HG03558 (cell line): Measurements from ENCODE around the gene TOX2.

ENCODE experiments used
- ATAC-seq: cut with Tn5 transposase; IDR thresholded peaks from one replicate; pipeline ENCODE4 v1.9.1; 2021; ENCODE audit warnings: moderate number of reproducible peaks; ENCODE audit not compliant: unreplicated experiment; ENCODE audit errors: extremely low read depth

TOX2 gene

DNA sequence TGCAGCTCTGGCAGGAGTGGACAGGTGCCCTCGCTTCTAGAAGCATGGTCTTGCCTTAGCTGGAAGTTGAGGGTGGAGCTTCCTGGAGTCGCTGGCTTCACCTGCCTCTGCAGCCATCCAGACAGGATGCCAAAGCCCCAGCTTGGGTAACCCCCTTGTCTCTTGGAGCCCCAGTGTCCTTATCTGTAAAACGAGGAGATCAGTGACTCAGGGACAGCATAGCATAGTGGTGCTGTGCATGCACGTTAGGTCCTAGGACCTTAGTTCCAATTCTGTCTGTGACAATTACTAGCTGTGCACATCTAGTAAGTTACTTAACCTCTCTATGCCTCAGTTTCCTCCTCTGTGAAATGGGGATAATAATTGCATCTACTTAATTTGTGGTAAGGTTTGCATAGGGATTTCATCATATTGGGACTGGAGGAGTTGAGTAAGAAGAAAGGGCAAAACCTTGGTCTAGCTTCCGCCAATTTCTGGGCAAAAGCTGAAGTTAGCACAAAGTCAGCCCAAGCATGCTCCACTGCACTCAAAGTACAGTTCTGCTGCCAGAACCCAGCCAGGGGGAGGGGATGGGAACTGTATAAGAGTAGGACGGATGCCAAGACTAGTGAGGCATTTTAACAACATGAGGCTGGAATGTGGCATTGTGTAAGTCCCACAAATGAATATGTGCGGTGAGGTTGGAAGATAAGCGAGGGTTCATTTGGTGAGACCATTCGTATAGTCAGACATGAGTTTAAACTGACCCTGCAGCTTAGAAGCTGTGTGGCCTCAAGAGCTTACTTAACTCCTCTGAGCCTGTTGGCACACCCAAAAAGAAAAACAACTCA is 24.5 kb downstream of the TOX2 start:
- no peak for ATAC-seq

DNA sequence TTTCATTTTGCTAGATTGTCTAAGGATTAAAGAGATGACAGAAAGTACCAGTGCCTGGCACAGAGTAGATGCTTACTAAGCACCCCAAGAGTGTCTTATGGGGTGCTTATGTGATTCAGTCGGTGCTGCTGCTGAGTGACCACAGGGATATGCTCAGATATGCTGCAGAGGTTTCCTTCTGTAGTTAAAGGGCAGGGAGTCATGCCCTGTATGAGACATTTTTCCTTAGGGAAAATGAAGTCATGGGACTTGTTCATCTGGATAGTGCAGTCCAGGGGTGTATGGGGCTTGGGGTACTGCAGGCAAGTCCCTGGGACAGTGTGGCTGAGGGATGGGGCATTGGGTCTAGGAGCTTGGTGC is 25.1 kb downstream of the TOX2 start:
- ATAC-seq = no peak

DNA sequence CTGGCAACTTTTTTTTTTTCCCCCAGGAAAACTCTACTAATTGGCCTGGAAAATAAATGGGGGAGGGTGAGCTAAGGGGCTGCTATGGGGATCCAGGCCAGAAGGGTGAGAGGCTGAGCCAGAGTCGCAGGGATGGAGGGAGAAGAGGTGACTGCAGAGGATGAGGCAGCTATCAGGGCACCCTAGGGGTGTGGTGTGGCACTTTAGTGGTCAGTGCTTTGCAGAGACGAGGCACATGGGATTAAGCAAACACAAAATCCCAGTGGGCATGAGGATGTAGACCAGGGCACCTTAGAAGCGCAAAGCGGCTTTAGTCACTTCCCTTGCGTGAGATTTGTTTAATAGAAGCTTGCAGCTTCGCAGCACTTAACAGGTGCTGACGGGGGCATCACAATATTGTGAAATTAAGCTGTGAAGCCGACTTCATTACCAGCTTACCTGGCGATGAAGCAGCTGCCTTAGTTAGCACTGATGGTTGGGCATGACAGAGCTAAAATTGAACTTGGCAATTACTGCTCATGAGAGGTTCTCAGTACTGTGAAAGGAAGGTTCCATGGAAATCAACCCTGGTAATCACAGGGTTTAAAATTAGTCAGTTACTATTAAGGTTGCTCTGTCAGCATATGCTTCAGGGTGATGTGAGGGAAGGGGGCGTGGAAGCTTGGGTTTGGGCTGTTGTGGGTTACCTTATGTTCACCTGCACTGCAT is 26.0 kb downstream of the TOX2 start:
- ATAC-seq = no peak

DNA sequence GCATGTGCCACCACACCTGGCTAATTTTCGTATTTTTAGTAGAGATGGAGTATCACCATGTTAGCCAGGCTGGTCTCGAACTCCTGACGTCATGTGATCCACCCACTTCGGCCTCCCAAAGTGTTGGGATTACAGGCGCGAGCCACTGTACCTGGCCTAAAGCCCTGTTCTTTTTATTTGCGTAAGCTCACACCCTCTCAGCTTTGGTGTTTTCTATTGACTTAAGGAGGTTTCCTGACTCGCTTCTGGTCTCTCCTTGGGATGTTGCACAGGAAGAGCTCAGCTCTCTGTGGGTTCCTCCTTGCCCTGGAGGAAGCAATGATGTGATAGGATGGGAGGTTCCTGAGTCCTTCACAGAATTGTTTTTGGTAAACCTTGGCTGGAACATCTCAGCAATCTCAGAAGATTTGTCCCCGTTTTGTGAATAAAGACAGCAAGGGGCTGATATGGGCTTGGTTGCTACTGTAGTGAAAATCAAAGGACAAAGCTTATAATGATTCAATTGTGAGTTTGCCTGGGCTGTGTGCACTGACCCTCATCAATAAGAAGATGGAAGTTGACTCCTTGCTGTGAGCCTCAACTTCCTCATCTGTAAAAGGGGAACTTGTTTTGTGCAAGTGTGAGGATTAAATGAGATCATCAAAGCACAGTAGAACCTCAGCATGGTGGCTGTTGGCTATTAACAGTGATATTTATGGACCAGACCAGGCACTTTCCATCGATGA is 27.0 kb downstream of the TOX2 start:
- ATAC-seq = no peak

DNA sequence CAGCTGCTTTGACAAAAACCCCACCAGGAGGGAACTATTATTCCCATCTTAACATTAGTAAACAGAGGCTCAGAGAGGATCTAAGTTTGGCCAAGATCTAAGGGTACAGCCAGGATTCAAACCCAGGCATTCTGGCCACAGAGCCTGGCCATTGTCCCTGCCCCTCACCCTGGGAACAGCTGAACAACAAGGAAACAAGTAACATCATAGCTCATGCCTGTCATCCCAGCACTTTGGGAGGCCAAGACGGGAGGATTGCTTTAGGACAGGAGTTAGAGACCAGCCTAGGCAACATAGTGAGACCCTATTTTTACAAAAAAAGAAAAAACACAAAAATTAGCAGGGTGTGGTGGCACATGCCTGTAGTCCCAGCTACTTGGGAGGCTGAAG is 27.5 kb downstream of the TOX2 start:
- no peak for ATAC-seq

DNA sequence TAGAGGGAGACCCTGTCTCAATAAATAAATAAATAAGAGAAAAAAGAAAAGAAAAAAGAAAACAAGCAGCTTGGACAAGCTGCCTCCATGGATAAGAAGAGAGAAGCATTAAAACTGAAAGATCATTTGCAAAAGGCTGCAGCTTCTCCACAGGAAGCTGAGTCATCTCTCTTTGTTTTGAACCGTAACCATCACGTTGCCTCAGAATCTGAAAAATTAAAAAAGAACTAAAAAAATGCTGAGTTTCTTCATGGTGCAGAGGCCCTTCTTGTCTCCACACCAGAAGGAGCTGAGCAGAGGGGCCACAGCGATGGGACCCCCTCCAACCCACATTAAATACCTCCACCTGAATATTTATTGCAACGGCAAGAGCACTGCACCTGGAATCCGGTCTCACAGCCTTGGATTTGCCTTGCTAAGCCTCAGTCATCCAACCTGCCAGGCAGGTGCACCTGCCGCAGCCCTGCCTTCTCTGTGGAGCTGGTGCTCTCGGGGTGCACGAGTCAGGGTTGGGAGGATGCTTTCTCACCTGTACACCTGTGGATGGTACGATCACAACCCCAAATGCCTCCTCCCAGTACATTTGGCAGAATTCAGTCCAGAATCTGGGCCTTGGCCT is 28.1 kb downstream of the TOX2 start:
- ATAC-seq = no peak

DNA sequence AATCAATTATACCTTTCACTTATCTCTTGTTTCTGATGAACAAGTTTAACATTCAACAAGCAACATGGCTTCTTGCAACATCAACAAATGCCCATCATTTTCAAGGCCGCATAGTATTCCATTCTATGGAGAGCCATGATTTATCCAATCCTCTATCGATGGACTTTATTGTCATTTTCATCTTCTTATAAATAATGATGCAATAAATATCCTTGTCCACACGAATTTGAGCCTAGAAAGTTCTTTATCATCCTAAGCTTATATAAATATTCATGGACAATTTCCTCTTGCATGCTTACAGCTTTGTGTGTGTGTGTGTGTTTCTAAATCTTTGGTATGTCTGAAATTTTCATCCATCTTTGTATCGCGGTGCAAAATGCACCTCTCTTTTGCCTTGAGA is 29.1 kb downstream of the TOX2 start:
- ATAC-seq = no peak

DNA sequence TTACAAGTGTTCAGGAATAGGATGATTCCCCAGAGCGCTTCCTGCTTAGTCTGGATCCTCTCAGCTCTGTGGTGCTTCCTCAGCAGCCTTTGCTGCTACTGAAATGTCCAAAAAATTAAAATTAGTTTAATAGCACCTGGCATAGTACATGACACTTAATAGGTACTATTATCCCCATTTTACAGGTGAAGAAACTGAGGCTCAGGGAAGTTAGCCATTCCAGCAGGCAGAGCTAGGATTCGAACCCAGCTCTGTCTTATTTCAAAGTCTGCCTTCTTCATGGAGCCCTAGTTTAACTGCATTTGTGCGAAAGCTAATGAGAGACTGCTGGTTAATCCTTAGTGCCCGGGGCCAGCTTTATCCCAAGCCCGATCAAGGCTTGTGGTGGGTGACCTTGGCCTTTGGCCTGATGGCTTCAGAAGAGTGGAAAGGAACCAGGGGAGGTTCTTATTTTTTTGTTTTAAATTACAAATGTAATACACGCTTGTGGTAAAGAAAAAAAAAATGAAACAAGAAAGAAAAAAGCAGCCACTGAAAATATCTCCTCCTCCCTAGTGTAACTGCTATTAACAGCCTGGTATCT is 30.1 kb downstream of the TOX2 start:
- no peak for ATAC-seq

DNA sequence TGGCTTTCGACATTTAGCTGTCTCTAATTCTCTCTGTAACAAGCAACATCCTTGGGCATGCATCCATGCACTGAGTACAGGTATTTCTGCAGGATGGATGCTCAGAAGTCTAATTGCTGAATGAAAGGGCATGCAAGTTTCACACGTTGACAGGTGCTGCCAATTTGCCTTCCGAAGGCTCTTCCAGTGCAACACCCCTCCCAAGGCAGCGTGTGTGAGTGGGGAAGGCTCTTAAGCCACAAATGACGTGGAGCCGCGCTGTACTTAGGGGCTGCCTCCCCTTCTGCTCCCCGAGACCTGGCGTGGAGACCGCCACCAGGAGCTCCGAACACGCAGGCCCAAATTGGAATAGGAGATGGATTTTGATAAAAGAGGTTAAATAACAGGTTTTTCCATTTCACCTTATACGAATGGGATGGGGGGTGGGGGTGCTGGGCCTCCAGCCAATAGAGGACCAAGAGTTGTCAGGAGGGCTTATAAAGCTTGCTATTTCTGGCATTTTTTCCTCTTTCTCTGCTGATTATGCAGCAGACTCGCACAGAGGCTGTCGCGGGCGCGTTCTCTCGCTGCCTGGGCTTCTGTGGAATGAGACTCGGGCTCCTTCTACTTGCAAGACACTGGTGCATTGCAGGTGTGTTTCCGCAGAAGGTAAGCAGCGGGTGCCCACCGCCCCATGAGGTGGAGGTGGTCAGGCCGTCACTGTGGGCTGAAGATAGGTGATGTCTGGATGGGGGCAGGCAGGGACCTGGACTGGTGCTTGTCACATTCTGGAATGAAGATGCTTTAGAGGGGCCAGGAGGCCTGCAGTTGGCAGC is 30.9 kb downstream of the TOX2 start:
- no peak for ATAC-seq

DNA sequence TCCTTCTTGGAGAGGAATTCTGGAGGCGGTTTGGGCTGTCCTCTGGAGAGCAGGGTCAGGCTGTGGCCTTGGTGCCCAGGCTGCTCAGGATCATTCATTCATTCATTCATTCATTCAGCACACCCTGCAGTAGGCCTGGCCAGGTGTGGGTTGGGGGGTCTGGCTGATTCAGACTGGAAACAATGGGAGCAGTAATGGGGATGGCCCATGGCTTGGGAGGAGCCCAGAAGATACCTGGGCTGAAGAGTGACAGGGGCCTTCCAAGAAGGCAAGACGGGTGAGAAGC is 31.5 kb downstream of the TOX2 start:
- ATAC-seq = no peak

DNA sequence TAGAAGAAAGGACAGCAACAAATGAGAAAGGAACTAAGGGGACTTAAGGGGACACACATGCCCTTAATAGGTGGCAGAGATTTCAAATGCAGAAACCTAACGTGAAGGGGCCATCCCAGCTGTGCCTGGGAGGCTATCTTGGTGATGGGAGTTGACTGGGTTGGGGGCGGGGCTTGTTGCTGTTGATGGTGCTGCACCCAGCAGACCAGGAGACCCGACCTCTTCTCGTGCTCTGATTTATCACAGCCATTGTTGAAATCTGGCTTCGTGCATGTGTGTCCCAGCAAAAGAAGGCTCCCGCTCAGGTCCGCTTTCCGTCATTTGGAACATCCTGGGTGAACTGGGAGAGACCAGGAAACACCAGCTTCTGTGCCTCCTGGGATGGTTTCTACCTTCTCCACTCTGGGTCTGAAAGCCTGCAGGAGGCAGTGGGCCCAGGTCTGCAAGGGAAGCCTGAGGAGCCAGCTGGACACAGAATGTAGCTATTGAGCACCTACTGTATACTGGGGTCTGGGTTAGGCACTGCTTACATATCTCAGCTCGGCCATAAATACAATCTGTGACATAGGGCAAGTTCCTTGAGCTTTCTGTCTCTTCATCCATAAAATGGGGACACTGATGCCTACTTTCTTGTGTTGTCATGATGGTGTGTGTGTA is 32.1 kb downstream of the TOX2 start:
- ATAC-seq = no peak

DNA sequence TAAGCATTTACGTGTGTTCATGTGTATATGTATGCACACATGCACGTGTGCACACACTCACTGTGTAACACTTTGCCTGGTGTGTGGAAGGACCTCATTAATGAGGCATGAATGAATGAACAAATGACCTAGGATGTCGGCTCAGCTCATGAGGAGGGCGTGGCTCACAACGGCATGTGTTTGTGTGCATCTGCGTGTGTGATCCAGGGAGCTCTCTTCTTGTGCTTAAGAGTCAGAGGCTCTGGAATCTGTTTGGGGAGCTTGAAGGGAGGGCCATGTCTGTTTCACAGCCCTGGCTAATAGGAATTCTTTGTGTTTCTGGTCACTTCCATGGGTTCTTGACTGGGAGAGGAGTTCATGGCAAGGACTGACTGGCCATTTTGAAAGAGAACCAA is 32.7 kb downstream of the TOX2 start:
- no peak for ATAC-seq

DNA sequence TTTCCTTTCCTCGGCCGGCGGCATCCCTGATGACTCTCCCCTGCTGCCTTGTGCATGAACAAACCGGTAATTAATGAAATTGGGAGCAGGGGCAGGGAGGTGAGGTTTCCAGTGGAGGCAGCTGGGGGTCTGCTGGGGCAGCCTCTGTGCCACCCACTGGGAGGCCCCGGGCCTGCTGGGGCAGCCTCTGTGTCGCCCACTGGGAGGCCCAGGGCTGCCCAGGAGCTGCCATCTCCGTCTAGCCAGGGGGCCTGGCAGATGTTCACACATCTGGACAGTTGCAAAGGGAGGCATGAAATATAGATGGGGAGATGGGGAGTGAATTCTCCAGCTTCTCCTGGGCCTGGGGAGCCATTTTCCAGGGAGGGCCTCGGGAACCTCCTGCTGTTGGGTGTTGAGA is 33.8 kb downstream of the TOX2 start:
- ATAC-seq = no peak

DNA sequence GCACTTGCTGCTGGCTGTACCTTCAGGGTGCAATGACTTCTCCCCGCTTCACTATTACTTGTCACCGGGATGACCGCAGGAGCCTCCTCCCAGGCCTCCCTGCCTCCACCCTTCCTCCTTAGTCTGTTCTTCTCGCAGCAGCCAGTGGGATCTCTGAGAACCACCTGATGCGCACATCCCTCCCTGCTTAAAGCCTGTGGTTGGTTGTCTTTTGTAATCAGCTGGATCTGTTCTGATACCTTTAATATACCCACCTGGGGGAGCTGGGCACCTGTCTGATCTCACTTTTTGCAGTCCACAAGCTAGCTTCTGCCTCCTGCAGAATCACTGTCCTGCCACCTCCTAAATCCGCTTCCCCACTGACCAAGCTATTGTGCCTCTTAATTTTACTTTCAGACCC is 34.6 kb downstream of the TOX2 start:
- ATAC-seq = no peak

DNA sequence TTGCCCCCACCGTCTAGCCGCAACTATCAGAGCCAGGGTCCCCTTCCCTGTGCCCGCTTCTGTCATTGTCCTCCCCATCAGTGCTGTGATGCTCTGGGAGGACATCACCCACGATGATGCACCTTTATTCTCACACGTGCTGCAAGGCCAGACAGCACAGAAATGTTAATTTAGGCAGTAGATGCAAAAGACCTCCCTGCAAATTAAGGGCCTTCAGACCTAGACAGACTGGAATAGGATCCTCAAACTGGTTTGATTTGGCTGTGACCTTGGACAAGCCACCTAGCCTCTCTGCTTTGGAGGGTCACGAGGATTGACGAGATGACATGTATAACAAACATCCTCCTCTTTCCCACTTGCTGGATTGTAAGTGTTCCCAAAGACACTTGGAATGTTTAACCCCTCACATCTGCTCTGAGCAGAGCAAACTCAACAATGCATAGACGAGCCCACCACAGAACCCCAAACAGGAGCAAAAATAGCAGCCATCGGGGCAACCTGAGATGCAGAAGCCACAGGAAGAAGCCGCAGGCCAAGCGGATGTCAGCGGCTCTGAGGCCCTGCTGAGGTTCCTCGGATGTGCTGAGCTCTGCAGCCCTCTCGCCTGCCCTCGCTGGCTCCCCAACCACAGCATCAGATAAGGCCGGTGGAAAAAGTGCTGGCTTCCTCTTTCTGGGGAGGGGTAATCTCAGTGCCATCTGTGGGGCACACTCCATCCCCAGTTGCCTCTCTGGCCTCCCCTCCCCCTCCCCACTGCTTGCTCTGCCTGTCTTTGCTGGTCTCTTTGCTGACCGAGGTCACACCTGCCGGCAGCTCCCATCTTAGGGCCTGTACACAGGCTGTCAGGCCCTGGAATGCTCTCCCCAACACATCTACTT is 35.3 kb downstream of the TOX2 start:
- no peak for ATAC-seq

DNA sequence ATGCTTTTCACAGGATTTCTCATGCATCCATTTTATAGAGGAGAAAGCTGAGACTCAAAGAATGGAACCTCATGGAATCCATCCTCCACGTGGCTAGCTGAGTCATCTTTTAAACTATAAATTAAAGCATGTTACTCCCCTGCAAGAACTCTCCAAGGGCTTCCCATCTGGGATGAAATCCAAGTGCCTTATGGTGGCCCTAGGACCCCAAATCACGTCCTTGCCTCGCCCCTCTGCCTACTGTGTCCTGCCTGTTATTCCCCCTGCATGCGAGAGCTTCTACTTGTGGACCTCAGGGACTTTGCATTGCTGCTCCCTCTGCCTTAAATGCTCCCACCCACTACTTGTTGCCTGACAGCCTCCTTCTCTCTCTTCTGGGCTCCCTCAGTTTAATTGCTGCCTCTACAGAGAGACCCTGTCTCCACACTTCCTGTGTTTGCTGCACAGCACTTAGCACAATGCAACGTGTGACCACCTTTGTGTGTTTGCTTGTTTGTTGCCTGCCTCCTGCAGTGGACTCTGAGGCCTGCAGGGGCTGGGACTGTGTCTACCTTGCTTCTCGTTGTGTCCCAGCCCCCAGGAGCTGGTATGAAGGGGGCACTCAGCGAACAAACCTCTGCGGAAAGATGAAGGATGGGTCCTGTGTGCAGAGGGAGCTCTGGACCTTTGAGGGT is 39.4 kb downstream of the TOX2 start:
- no peak for ATAC-seq

DNA sequence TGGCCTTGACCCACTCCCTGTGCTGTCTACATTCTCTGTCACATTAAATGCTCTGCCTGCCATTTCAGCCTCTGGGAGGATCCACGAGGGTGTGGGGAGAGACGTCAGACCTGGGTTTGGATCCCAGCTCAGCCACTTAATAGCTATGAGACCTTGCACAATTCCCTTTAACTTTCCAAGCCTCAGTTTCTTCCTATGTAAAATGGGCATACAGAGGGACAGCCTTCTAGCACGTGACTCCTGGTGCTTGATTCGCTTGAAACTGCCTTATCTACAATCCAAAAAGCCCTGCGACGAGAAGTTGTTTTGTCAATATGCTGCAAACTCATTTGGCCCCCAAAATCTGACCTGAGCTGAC is 40.0 kb downstream of the TOX2 start:
- ATAC-seq = no peak
